Measurements from ENCODE around the gene EPS15. TPM values are rescaled to one million over a fixed set of nuclear protein-coding genes. Genes with fewer than 3 reads are reported as not detected.

Gene EPS15
- polyA plus RNA-seq, 1 of the 3 experiments (the other 2 are of a cell fraction) = 17.0 TPM

DNA sequence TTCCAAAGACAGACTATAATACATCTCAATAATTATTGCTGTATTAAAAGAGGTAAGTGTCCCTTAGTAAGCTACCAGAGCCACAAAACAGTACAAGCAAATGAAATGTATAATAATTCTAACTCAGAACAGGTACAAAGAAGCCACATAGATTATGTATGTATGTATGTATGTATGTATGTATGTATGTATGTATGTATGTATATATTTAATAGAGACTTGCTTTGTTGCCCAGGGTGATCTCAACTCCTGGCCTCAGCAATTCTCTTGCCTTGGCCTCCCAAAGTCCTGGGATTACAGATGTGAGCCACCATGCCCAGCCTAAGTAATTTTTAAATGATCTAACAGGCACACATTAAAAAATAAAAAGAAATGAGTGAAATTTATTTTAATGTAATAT, 86.9 kb downstream of the EPS15 start (continued):
- TF ChIP-seq REST (IDR thresholded peaks at IDR 0.05; ENCODE audit: low read depth, low read length) (no peak), YY1 (IDR thresholded peaks at IDR 0.05; ENCODE audit: low read depth) (no peak)

DNA sequence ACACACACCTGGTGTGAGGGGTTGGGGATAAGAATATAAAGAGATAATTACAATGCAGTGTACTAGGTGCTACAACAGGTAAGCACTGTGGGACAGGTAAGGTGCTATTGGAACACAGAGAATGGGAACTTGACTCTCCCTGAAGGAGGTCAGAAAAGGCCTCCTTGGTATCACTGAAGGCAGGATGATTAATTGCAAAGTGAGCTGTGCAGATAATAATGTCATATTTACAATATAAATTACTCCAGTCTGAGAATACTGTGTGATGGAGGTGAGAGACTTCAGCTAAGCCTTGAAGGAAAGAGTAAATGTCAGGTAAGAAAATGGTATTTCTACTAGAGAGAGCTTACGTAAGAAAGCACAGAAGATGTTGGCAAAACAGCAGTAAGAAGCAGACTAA, 91.6 kb downstream of the EPS15 start:
- H4K20me1 ChIP-seq (ENCODE audit: insufficient read depth) = no peaks in the 10 kb centered on the region
- H3K27ac ChIP-seq (ENCODE audit: low read depth in 2 of 2, low read length in 1 of 2) = no peak overlapping the region
- no peak overlapping the region for H2AFZ ChIP-seq (ENCODE audit: low read depth)
- WGBS (ENCODE audit: low lambda C conversion rate) = 100% methylated on average over 1 of the region's 1 CpG
- H3K4me1 ChIP-seq (ENCODE audit: control insufficient read depth in 1 of 2, insufficient read depth in 2 of 2, low read depth in 1 of 2, low read length in 1 of 2) = peaks cover 2 to 9% of the 10 kb centered on the region in 2 experiments; a peak in 2 of 4 replicates
- no peak overlapping the region for H3K4me2 ChIP-seq
- H3K9me2 ChIP-seq = no peaks in the 10 kb centered on the region
- ChIA-PET POLR2A (no interaction called here), CTCF (interaction anchor here (1.5 to 2.3 kb wide), 2 partner anchors 14 to 131 kb away, joined by 3 to 5 read pairs; no protein-coding TSS in a partner anchor)
- DNase-seq = no peak
- H3K4me3 ChIP-seq (ENCODE audit: low read depth in 2 of 2, low read length in 1 of 2) = no peak overlapping the region
- H3K9me3 ChIP-seq = no peaks in the 10 kb centered on the region
- H3K9ac ChIP-seq = no peak overlapping the region
- H3K79me2 ChIP-seq (ENCODE audit: insufficient read depth) = no peaks in the 10 kb centered on the region; the same call in 1 of the 2 replicates
- no peaks in the 10 kb centered on the region for H3K27me3 ChIP-seq (ENCODE audit: insufficient read depth)
- TF ChIP-seq GATA2 (CRISPR knock-in tag; IDR thresholded peaks at IDR 0.05) (no peak), TCF12 (IDR thresholded peaks at IDR 0.05) (no peak)
- peaks cover 8% of the 10 kb centered on the region for H3F3A ChIP-seq (replicated peaks; ENCODE audit: insufficient read depth)
- H3K36me3 ChIP-seq (replicated peaks in 1 of 2; ENCODE audit: control insufficient read depth in 1 of 2, insufficient read depth in 2 of 2, low read length in 1 of 2) = peaks cover 8 to 62% of the 10 kb centered on the region in 2 experiments

- Histone ChIP-seq H3K4me1 (ENCODE audit: control insufficient read depth in 1 of 2, insufficient read depth in 2 of 2, low read depth in 1 of 2, low read length in 1 of 2) (peaks cover 2 to 17% of the 10 kb centered on the region in 2 experiments; a peak in 2 of 4 replicates), H3K4me2 (no peak overlapping the region), H3K4me3 (ENCODE audit: low read depth in 2 of 2, low read length in 1 of 2) (no peak overlapping the region), H3K27me3 (ENCODE audit: insufficient read depth) (no peaks in the 10 kb centered on the region), H3K79me2 (ENCODE audit: insufficient read depth) (no peaks in the 10 kb centered on the region; the same call in 1 of the 2 replicates), H3K27ac (ENCODE audit: low read depth in 2 of 2, low read length in 1 of 2) (no peak overlapping the region), H2AFZ (ENCODE audit: low read depth) (no peak overlapping the region), H3K9me2 (no peaks in the 10 kb centered on the region), H3K36me3 (replicated peaks in 1 of 2; ENCODE audit: control insufficient read depth in 1 of 2, insufficient read depth in 2 of 2, low read length in 1 of 2) (peaks cover 8 to 59% of the 10 kb centered on the region in 2 experiments), H4K20me1 (ENCODE audit: insufficient read depth) (no peaks in the 10 kb centered on the region), H3K9ac (no peak overlapping the region), H3K9me3 (no peaks in the 10 kb centered on the region), H3F3A (replicated peaks; ENCODE audit: insufficient read depth) (peaks cover 8% of the 10 kb centered on the region)
- ChIA-PET POLR2A (no interaction called here), CTCF (interaction anchor here (1.4 to 1.5 kb wide), 2 partner anchors 16 to 20 kb away, joined by 3 to 7 read pairs; no protein-coding TSS in a partner anchor)
- no peak for DNase-seq
- 92% methylated on average over 3 of the region's 3 CpGs for WGBS (ENCODE audit: low lambda C conversion rate)
- TF ChIP-seq NFIC (IDR thresholded peaks at IDR 0.05; ENCODE audit: borderline replicate concordance) (no peak), ELF1 (IDR thresholded peaks at IDR 0.05) (no peak), MAX (IDR thresholded peaks at IDR 0.05; ENCODE audit: low read depth) (no peak), FOSL2 (IDR thresholded peaks at IDR 0.05; ENCODE audit: borderline replicate concordance, low read depth) (no peak), MEF2A (IDR thresholded peaks at IDR 0.05; ENCODE audit: borderline replicate concordance, low read depth) (no peak), RCOR1 (IDR thresholded peaks at IDR 0.05; ENCODE audit: low read length) (no peak), USF1 (IDR thresholded peaks at IDR 0.05; ENCODE audit: borderline replicate concordance, low read depth) (no peak), YY1 (IDR thresholded peaks at IDR 0.05; ENCODE audit: low read depth) (no peak), TCF12 (IDR thresholded peaks at IDR 0.05) (no peak), CHD2 (IDR thresholded peaks at IDR 0.05; ENCODE audit: low read length, partially characterized antibody) (no peak), TEAD4 (IDR thresholded peaks at IDR 0.05; ENCODE audit: borderline replicate concordance, insufficient read depth) (no peak), CTCF (IDR thresholded peaks at IDR 0.05) (no peak), EP300 (IDR thresholded peaks at IDR 0.05; ENCODE audit: borderline replicate concordance in 1 of 2, low read depth in 1 of 2, low read length in 1 of 2) (no peak), RXRA (IDR thresholded peaks at IDR 0.05; ENCODE audit: borderline replicate concordance, low read depth) (no peak), NRF1 (IDR thresholded peaks at IDR 0.05; ENCODE audit: low read depth, low read length) (no peak), RAD21 (IDR thresholded peaks at IDR 0.05; ENCODE audit: low read length) (no peak), JUND (IDR thresholded peaks at IDR 0.05) (no peak), SMC3 (IDR thresholded peaks at IDR 0.05; ENCODE audit: low read depth, low read length) (no peak)
- TF ChIP-seq, protein P1, sequence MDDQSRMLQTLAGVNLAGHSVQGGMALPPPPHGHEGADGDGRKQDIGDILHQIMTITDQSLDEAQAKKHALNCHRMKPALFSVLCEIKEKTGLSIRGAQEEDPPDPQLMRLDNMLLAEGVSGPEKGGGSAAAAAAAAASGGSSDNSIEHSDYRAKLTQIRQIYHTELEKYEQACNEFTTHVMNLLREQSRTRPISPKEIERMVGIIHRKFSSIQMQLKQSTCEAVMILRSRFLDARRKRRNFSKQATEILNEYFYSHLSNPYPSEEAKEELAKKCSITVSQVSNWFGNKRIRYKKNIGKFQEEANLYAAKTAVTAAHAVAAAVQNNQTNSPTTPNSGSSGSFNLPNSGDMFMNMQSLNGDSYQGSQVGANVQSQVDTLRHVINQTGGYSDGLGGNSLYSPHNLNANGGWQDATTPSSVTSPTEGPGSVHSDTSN (IDR thresholded peaks at IDR 0.05) = no peak
Measured at GRCh38 chr1:51425955-51426354, 93.1 kb downstream of the EPS15 start.

All from SK-N-SH (cell line).